ENCODE results near the gene C15orf40. TPM values are rescaled to one million over a fixed set of nuclear protein-coding genes. Genes with fewer than 3 reads are reported as not detected.

The C15orf40 gene
- total and polyA plus RNA-seq, 4 donors = 7.3 to 25.2 (median 11.3) TPM

DNA sequence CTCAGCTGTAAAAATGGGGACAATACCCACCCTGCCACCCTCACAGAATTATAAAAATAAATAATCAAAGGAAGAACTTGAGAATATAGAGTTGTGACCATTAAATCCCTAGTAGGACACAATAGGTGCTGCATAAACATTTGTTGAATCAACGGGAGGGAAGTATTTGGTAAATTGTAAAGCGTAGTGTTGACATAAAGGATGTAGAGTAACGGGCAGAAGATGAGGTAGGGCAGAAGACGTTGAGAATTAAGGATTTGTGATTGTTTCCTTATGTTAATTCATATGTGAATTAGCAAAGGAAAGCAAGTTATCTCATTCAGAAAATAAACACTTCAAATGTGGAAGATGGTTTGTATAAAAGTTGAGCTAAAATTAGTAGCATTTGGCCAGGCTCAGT lies 18.3 kb downstream of the C15orf40 start:
- H3K9me3 ChIP-seq (ENCODE audit: control insufficient read depth in 4 of 4, low read length in 3 of 4) = no peaks in the 10 kb centered on the region
- no peak overlapping the region for H3K27ac ChIP-seq (ENCODE audit: low read depth in 1 of 2, low read length in 2 of 2)
- 82% methylated on average over 4 of the region's 4 CpGs for WGBS
- no peak overlapping the region for H3K4me3 ChIP-seq (ENCODE audit: low read depth in 1 of 3, low read length in 3 of 3)
- TF ChIP-seq YY1 (IDR thresholded peaks at IDR 0.05) = no peak
- H3K27me3 ChIP-seq (ENCODE audit: control insufficient read depth in 4 of 4, insufficient read depth in 4 of 4, low read length in 3 of 4) = no peaks in the 10 kb centered on the region
- H3K4me1 ChIP-seq (ENCODE audit: control insufficient read depth in 4 of 4, insufficient read depth in 4 of 4, low read length in 3 of 4) = no peaks in the 10 kb centered on the region
- no peak for DNase-seq (ENCODE audit: low spot score)
- peaks cover 3 to 7% (median 5%) of the 10 kb centered on the region in 4 donors for H3K36me3 ChIP-seq (ENCODE audit: control insufficient read depth in 4 of 4, insufficient read depth in 3 of 4, low read depth in 1 of 4, low read length in 3 of 4)
- H3K9ac ChIP-seq (ENCODE audit: low read depth in 1 of 2, low read length in 2 of 2) = no peak overlapping the region

DNA sequence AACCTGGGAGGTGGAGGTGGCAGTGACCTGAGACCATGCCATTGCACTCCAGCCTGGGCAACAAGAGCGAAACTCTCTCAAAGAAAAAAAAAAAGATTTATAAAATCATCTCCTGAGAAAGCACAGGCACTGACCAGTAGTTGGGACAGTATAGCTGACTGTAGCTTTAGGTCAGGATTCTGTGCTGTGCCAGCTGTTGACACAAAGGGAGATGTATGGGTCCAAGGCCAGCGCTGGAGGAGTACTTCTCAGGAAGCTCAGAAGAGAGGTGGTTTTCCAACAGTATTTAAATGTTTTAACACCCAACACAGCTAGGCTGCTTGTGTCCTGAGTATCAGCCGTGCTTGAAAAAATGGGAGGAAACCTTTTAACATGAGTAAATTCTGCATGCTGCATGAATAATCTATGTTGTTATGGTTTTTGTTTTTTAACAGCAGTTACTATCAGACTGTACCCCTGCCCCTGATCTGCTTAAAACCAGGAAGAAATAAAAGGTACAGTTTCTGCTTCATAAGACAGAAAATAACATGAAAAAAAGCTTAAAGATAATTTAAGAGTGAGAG lies 18.9 kb downstream of the C15orf40 start:
- WGBS = 96% methylated on average over 3 of the region's 3 CpGs
- H3K9ac ChIP-seq (ENCODE audit: low read depth in 1 of 2, low read length in 2 of 2) = no peak overlapping the region
- no peak overlapping the region for H3K4me3 ChIP-seq (ENCODE audit: low read depth in 1 of 3, low read length in 3 of 3)
- H3K27ac ChIP-seq (ENCODE audit: low read depth in 1 of 2, low read length in 2 of 2) = no peak overlapping the region
- H3K36me3 ChIP-seq (ENCODE audit: control insufficient read depth in 4 of 4, insufficient read depth in 3 of 4, low read depth in 1 of 4, low read length in 3 of 4) = peaks cover 3 to 7% (median 5%) of the 10 kb centered on the region in 4 donors
- no peak for DNase-seq (ENCODE audit: low spot score)
- no peak for TF ChIP-seq TAF1 (conservative IDR thresholded peaks at IDR 0.05)
- TF ChIP-seq JUND (IDR thresholded peaks at IDR 0.05) = no peak
- TF ChIP-seq RAD21 (IDR thresholded peaks at IDR 0.05) = no peak
- TF ChIP-seq HNF4G (IDR thresholded peaks at IDR 0.05) = no peak
- TF ChIP-seq HNF4A (conservative IDR thresholded peaks at IDR 0.05) = no peak
- no peak for TF ChIP-seq RXRA (IDR thresholded peaks at IDR 0.05)
- TF ChIP-seq, protein P1, sequence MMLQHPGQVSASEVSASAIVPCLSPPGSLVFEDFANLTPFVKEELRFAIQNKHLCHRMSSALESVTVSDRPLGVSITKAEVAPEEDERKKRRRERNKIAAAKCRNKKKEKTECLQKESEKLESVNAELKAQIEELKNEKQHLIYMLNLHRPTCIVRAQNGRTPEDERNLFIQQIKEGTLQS (IDR thresholded peaks at IDR 0.05) = no peak
- no peak for TF ChIP-seq FOXA1 (IDR thresholded peaks at IDR 0.05)
- TF ChIP-seq NR2F2 (IDR thresholded peaks at IDR 0.05) = no peak
- TF ChIP-seq, protein P2, sequence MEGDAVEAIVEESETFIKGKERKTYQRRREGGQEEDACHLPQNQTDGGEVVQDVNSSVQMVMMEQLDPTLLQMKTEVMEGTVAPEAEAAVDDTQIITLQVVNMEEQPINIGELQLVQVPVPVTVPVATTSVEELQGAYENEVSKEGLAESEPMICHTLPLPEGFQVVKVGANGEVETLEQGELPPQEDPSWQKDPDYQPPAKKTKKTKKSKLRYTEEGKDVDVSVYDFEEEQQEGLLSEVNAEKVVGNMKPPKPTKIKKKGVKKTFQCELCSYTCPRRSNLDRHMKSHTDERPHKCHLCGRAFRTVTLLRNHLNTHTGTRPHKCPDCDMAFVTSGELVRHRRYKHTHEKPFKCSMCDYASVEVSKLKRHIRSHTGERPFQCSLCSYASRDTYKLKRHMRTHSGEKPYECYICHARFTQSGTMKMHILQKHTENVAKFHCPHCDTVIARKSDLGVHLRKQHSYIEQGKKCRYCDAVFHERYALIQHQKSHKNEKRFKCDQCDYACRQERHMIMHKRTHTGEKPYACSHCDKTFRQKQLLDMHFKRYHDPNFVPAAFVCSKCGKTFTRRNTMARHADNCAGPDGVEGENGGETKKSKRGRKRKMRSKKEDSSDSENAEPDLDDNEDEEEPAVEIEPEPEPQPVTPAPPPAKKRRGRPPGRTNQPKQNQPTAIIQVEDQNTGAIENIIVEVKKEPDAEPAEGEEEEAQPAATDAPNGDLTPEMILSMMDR (IDR thresholded peaks at IDR 0.05; ENCODE audit: low read depth, low read length, missing input control) = no peak
- TF ChIP-seq, protein P3, sequence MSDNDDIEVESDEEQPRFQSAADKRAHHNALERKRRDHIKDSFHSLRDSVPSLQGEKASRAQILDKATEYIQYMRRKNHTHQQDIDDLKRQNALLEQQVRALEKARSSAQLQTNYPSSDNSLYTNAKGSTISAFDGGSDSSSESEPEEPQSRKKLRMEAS (IDR thresholded peaks at IDR 0.05) = no peak
- no peak for TF ChIP-seq FOXA2 (IDR thresholded peaks at IDR 0.05)
- no peak for TF ChIP-seq SP1 (IDR thresholded peaks at IDR 0.05)
- TF ChIP-seq, protein P4, sequence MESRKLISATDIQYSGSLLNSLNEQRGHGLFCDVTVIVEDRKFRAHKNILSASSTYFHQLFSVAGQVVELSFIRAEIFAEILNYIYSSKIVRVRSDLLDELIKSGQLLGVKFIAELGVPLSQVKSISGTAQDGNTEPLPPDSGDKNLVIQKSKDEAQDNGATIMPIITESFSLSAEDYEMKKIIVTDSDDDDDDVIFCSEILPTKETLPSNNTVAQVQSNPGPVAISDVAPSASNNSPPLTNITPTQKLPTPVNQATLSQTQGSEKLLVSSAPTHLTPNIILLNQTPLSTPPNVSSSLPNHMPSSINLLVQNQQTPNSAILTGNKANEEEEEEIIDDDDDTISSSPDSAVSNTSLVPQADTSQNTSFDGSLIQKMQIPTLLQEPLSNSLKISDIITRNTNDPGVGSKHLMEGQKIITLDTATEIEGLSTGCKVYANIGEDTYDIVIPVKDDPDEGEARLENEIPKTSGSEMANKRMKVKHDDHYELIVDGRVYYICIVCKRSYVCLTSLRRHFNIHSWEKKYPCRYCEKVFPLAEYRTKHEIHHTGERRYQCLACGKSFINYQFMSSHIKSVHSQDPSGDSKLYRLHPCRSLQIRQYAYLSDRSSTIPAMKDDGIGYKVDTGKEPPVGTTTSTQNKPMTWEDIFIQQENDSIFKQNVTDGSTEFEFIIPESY (IDR thresholded peaks at IDR 0.05) = no peak
- TF ChIP-seq YY1 (IDR thresholded peaks at IDR 0.05) = no peak
- TF ChIP-seq EGR1 (IDR thresholded peaks at IDR 0.05; ENCODE audit: low read depth in 2 of 2) = no peak
- TF ChIP-seq, protein P5, sequence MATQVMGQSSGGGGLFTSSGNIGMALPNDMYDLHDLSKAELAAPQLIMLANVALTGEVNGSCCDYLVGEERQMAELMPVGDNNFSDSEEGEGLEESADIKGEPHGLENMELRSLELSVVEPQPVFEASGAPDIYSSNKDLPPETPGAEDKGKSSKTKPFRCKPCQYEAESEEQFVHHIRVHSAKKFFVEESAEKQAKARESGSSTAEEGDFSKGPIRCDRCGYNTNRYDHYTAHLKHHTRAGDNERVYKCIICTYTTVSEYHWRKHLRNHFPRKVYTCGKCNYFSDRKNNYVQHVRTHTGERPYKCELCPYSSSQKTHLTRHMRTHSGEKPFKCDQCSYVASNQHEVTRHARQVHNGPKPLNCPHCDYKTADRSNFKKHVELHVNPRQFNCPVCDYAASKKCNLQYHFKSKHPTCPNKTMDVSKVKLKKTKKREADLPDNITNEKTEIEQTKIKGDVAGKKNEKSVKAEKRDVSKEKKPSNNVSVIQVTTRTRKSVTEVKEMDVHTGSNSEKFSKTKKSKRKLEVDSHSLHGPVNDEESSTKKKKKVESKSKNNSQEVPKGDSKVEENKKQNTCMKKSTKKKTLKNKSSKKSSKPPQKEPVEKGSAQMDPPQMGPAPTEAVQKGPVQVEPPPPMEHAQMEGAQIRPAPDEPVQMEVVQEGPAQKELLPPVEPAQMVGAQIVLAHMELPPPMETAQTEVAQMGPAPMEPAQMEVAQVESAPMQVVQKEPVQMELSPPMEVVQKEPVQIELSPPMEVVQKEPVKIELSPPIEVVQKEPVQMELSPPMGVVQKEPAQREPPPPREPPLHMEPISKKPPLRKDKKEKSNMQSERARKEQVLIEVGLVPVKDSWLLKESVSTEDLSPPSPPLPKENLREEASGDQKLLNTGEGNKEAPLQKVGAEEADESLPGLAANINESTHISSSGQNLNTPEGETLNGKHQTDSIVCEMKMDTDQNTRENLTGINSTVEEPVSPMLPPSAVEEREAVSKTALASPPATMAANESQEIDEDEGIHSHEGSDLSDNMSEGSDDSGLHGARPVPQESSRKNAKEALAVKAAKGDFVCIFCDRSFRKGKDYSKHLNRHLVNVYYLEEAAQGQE (IDR thresholded peaks at IDR 0.05) = no peak
- no peak for TF ChIP-seq GABPA (IDR thresholded peaks at IDR 0.05 in 1 of 2, conservative IDR thresholded peaks at IDR 0.05 in 1 of 2)
- H3K9me3 ChIP-seq (ENCODE audit: control insufficient read depth in 4 of 4, low read length in 3 of 4) = no peaks in the 10 kb centered on the region
- peaks cover 0 to 1% (median 0%) of the 10 kb centered on the region in 4 donors for H3K4me1 ChIP-seq (ENCODE audit: control insufficient read depth in 4 of 4, insufficient read depth in 4 of 4, low read length in 3 of 4)
- no peaks in the 10 kb centered on the region for H3K27me3 ChIP-seq (ENCODE audit: control insufficient read depth in 4 of 4, insufficient read depth in 4 of 4, low read length in 3 of 4)

Measured in liver (tissue), 9 donors.